ENCODE measurements around the gene PTPRJ.
"Not testable (repeated sequence)": the region's sequence is repeated elsewhere in the genome, so short reads cannot be mapped to it uniquely, and the experiment has no call there.

The PTPRJ gene

DNA sequence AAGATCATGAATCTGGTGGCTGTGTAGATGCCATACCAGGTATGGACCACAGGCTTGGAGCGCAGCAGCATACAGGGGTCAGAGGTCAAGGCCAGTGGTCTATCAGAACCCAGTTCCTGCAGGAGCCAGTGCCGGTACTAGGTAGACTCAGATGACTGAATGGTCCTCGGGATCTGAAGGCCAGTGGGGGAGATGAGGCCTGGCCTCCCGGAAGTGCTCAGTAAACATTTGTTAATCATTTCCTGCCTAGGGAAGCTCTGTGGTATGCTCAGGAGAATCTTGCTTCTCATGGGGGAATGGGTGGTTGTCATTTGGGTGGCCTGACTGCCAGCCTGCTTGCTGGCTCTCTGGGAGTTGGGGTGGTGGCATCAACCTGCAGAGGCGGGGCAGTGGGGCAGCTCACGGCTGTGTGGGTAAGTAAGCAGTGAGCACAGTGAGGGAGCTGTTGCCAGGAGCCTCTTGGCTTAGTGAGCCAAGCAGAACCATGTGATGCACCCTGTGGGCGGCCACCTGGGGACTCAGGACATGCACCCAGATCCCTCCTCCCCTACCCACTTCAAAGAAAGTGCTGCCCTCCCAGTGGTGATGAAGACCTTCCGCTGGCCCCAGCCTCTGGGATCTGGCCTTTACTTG is 33.0 kb downstream of the PTPRJ start:
- intact Hi-C loops (cut with DNase I): no loop called here
- peak in 1 of 10 donors; percentile 47 for DNase-seq

DNA sequence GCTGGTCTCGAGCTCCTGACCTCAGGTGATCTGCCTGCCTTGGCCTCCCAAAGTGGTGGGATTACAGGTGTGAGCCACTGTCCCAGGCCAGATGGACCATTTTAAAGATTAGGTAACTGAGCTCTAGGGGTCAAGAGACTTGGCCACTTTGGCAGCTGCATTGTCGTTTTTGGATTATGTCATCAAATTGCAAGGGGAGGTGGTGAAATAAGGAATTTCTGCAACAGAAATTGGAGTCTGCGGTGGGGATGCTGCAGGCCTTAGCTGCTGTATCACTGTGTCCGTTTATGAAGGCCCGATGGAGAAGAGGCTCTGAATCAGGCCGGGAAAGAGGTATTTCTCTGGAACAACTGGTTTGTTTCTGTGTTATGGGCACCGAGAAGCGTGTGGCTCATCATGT is 34.6 kb downstream of the PTPRJ start:
- no peak for DNase-seq
- intact Hi-C loops (cut with DNase I): loop anchor here (5.0 kb wide), 1 partner anchor 33 kb away; the partner anchor contains the start of gene PTPRJ

DNA sequence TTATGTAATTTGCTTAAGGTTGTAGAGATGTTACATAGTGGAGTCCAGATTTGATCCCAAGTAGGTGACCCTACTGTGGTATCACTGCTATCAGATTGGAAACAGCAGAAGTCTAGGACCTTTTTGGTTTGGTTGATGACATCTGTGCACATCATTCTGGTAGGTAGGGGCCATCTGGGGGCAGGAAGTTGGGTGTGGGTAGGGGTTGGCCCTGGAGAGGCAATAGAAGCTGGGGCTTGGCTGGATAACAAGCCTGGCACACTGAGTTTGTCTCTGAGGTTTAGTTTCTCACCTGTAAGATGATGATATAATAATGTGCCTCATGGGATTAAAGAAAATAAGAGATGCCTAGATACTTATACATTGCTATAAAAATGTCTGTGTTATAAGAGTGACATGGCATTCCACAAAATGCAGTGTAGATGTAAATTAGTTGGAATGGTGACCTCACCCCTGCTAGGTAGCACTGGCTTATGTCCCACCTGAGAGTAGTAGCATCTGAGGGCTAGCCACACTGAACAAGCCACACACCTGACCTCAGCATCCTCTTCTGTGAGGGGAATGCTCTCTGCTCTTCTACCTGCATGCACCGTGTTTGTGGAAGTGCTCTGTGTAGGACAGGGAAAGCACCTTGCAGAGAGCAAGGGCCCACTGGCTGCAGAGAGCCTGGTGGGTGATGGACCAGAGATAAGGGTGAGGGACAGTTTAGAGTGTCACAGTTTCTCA is 36.9 kb downstream of the PTPRJ start:
- peak in 1 of 10 donors; percentile 30 for DNase-seq
- intact Hi-C loops (cut with DNase I): loop anchor here (5.0 kb wide), 1 partner anchor 35 kb away; the partner anchor contains the start of gene PTPRJ

DNA sequence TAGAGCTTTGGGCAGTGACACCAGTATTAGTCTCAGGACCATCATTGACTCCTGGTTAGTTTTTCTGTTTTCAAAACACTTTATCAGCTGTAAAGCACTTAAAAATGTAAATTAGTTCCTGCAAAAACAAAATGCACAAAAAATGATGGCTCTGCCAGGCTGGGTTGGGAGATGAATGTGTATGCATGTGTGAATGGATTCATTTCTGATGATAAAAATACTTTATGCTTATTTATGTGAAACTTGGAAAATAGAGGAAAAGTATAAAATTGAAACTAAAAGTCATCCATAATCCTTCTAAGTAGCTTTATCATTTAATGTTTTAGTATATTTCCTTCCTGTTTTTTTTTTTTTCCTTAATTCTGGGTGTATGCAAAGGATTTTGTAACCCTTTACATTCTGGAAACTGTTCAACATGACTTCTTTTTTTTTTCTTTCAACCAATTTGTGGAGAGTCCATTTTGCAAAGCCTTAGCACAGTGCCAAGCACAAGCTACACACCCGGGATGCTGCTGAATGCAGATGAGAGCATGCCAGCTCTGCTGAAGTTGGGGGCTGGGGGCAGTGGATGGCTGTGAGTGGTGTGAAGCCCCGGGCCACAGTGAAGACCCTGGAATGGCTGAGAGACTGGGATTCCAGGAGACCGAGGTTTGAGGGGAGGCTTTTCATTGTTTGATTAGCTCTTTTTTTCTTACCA is 37.6 kb downstream of the PTPRJ start:
- no peak for DNase-seq
- intact Hi-C loops (cut with DNase I): loop anchor here (5.0 kb wide), 1 partner anchor 36 kb away; the partner anchor contains the start of gene PTPRJ

DNA sequence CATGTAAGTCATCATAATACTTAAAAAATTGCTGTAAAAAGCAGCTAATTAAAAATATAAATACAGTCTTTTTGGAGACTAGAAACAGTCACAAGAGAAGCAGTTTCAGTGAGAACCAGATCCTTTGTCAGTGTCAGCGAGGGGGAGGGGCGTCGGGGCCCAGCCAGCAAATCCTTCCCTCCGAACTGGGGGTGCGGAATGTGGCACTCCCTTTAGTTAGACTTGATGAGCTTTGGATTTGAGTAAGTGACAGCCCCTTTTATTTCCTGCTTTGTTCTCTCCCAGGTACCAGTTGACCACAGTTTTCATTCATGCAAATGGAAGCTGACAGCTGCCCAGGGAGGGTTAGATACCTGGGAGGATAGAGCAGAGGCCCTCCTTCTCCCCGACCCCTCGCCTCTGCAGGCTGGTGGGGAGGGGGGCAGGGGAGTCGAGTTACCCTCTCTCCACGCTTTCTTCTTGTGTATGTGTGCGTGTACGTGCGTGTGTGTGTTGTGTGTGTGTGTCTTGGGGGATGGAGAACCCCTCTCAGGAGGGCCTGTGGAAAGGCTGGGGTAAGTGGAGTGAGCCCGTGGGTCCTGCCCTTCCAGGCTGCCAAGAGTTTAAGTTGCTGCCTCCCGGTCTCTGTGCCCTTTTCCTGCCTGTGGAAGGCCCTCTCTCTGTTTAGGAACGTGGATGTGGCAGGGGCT is 38.3 kb downstream of the PTPRJ start:
- DNase-seq: peak in 2 of 10 donors; percentile 35 to 76
- intact Hi-C loops (cut with DNase I): loop anchor here (5.0 kb wide), 1 partner anchor 36 kb away; the partner anchor contains the start of gene PTPRJ

DNA sequence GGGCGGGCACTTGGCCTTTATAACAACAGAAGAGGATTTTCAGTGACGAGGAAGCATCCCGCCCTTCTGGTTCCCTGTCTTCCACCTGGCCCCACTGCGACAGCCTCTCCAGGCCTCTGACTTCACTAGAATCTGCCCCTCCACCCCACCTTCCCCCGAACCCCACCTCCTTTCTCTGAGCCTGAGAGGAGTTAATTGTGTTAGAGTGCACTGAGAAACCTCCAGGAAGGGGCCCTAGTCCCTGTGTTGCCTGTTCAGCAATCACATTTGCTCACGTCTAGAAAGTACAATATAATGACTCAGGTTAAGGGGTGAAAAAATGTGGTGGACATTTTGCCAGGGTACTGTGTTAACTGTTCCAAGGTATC is 38.8 kb downstream of the PTPRJ start:
- intact Hi-C loops (cut with DNase I): loop anchor here (5.0 kb wide), 1 partner anchor 37 kb away; the partner anchor contains the start of gene PTPRJ
- DNase-seq: no peak

DNA sequence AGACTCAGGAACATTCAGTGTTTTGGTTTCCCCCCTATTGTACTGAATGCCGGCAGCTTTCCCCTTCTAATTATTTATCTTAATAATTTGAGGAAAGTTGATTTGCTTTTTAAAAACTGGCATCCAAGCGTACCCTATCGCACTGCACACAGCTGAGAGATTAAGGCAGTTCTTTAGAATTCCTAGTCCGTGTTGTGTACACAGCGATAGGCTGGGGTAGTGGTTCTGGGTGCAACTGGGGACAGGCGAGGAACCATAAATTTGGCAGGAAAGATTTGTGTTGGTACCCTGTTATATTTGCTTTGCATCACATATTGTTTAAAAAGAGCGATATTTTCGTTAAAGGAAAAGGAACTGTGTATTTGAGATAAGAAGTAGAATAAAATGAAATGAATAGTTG is 39.2 kb downstream of the PTPRJ start:
- DNase-seq: no peak
- intact Hi-C loops (cut with DNase I): loop anchor here (5.0 kb wide), 1 partner anchor 37 kb away; the partner anchor contains the start of gene PTPRJ

DNA sequence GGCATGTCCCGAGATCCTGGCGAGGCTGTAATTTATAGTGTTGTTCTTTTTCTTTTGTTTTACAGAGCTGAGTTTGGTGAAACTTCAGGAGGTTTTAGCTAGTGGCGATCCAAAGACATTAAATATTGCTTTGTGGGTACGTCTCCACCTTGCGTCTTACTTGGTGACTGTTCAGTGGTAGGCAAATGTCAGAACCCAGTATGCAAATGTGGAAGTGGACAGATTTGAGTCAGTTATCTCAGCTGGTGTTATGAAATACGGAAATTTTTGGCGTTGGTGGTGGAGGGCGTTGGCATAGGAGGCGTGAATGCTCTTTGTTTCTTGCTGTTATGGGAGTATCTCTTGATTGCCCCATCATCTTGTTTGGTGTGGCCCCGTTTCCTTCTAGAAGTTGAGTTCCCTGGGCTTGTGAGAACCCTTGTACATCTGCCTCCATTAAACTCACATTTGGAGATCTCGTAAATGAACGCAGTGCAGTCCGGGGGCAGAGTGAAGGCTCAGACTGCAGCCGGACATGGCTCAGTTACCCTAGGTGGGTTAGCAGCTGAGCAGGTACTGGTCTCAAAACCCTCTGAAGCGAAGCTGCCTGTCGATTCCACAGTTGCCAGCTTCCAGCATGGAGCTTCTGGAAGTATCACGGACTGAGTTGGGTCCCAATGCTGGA is 39.9 kb downstream of the PTPRJ start:
- intact Hi-C loops (cut with DNase I): no loop called here
- DNase-seq: peak in 1 of 10 donors; percentile 58

DNA sequence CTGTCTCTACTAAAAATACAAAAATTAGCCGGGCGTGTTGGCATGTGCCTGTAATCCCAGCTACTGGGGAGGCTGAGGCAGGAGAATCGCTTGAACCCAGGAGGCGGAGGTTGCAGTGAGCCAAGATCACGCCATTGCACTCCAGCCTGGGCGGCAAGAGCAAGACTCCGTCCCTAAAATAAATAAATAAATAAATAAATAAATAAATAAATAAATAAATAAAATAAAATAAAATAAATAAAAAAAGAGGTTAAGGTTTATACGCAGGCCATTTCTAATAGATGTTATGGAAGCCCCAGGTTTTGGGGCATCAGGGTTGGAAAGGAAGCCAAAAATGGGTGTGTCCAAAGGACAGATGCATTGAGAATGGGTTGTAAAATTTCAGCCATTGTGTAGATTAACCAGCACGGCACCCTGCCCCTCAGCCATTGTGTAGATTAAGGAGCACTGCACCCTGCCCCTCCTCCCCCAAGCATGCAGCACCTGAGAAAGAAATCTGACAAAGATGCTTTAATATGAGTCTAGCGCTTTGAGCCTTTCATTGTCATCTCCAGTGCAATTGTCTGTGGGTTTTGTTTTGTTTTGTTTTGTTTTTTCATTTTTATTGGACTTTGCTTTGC is 41.0 kb downstream of the PTPRJ start:
- intact Hi-C loops (cut with DNase I): not testable (repeated sequence)
- DNase-seq: peak in 1 of 10 donors; percentile 16

DNA sequence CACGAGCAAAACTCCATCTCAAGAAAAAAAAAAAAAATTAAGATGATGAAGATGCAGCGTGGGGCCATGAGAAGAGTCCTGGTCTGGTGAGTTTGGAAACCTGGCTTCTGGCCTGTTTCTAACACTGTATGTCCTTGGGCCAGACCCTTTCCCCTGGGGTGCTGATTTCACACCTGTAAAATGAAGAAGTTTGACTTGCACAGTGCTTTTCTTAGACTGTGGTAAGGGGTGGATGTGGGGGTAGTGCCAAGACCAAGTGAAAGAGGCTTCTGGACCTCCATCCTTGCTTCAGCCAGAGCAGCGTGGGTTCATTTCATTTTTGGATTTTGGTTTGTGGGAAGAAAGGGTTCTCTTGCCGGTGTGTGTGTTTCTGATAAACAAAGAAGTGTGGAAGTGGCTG is 42.1 kb downstream of the PTPRJ start:
- intact Hi-C loops (cut with DNase I): no loop called here
- no peak for DNase-seq

DNA sequence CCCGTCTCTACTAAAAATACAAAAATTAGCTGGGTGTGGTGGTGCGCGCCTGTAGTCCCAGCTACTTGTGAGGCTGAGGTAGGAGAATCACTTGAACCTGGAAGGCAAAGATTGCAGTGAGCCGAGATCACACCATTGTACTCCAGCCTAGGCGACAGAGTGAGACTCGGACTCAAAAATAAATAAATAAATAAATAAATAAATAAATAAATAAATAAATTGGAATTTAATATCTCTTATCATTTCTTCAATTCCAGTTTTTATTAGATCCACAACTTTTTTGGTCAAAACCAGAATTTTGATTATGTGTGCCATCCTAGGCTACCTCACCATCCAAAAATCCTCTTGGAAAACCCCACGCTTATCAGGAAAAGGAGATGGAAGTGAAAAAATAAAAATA is 43.2 kb downstream of the PTPRJ start:
- intact Hi-C loops (cut with DNase I): not testable (repeated sequence)

DNA sequence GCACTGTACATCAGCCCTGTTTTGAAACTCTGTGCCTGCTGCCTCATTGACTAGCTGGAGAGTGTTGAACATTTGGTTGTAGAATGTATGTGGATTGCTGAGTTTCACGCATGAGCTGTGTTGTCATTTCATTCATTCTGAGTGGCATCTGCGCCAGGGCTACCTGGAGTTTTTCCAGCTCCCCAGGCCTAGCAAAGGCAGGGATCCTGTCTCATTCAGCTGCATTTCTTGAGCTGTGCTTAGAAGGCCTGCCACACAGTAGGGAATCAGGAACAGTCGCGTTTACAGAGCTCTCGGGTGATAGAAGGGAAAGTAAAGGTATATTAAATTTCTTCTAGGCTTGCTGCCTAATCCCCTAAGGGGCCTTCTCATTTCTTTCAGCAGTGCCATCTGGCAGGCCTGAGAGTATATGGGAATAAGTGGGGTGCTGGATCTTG is 44.3 kb downstream of the PTPRJ start:
- intact Hi-C loops (cut with DNase I): no loop called here
- peak in 2 of 10 donors; percentile 37 to 75 for DNase-seq

More for the DNA sequence above, 43.2 kb downstream of the PTPRJ start:
- peak in 1 of 10 donors; percentile 19 for DNase-seq

DNA sequence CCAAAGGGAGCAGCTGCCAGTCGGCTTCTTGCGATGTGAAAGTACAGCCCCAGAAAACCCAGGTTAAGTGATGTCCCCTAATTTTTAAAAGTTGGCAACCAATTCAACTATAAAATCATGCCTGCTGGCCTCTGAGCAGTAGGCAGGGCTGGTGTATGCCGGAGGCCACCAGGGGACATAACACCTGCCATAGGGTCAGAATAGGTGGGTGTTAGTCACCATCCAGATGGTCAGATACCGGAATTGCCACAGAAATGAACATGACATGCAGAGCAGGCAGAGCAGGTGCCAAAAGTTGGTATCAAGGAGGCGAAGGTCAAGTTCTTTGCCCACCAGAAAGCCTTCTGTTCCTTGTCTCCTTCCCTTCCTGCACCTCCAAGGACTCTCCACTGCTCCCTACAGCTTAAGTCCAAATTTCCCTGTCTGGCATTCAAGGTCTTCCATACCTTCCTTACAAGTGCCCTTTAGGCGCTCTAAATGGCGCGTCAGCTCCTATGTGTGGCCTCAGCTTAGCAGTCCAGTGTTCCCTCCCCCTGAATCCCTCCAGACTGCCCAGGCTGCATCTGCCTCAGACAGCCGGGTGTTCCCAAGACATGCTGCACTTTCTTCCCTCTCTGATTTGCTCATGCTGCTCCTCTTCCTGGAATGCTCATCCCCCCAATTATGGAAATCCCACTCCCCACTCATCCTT is 45.1 kb downstream of the PTPRJ start:
- intact Hi-C loops (cut with DNase I): no loop called here
- DNase-seq: peak in 1 of 10 donors; percentile 77

DNA sequence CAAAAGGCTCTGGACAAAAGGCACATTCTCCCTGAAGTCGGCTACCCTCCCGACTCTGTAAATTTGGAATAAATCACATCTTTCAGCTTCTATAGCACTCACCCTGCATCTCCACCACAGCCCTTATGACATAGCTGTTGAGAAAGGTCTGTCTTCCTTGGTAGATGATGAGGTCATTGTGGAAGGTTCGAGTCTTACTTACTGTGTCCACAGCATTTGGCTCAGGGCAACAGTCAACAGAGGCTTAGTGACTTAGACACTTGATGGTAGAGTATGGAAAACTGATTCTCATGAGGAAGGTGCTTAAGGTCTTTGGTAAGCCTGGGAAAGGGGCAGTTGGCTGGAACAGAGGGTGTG is 45.6 kb downstream of the PTPRJ start:
- DNase-seq: peak in 1 of 10 donors; percentile 4
- intact Hi-C loops (cut with DNase I): no loop called here

DNA sequence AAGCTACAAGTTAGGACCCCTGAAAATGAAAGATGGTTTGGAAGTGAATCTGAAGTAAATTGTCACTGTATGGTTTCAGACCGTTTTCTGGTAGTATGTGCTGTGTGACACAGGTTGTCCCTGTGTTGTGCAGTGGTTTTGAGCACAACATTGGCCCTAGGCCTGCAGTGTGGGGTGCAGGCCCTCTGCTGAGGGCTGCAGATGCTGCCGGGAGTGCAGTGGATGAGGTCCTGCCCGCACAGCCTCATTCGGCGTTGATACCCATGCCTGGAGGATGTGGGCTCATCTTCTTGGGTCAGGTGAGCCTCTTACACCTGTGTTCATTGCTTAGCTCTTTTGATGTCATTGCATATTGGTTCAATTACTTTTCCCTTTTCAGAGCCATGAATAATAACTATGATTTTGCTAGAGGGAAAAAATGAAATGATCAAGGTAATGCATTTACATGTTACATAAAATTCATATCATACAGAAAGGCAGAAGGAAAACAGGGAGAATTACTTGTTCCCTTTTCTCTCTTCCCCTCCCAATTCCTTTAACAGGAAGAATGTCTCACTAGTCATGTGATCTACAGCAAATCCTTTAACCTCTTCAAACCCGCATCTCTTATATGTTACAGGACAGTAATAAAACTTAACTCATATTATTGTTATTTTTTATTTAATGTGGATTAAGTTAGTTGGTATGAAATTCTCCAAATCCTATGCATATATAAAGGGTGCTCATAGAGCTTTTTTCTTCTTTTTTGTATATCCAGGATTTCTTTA is 48.7 kb downstream of the PTPRJ start:
- DNase-seq: peak in 1 of 10 donors; percentile 87

DNA sequence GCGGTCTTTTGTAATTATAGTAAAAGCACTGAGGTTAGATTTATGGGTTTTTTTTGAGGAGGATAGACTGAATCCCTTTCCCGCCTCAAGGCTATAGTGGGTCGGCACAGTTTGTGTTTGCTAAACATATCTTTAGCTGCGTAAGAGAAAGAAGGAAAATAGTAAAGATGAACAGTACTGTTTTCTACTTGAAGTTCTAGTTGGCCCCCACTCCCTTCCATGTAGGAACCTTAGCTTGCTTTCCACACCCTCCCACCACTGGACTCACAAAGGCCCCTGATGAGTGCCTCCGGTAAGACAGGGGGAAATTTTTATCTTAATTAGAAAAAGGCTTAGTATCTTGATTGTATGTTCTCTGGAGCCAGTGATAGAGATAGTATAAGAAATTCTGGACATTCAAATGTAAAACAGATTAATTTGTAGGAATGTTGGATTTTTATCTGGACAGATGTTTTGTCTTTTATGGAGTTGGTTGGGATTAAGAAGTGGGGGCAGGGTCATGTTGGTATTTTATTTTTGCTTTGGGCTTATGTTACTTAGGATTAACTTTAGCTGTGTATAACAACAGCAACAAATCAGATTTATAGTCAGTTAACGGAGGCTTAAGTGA is 49.4 kb downstream of the PTPRJ start:
- intact Hi-C loops (cut with DNase I): loop anchor here (5.0 kb wide), 1 partner anchor 47 kb away; the partner anchor contains the start of gene PTPRJ
- DNase-seq: no peak

More for the DNA sequence above, 48.7 kb downstream of the PTPRJ start:
- intact Hi-C loops (cut with DNase I): no loop called here

DNA sequence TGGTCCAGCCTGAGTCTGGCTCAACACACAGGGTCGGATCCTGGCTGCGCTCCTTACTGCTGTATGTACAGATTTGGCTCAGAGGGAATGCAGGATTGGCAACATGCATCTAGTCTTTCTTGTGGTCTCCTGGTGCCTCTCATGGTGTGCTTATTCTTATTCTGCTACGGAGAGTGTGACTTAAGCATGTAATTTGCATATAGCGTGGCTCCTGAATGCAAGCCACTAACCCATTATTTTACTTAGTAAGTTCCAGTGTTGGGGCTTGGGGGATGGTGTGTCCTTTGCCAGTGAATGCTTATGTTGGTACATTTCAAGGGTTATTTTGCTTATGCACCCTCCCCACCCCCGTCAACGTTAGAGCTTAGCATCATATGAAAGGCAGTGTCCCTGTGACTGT is 51.2 kb downstream of the PTPRJ start:
- intact Hi-C loops (cut with DNase I): loop anchor here (5.0 kb wide), 1 partner anchor 49 kb away; the partner anchor contains the start of gene PTPRJ
- DNase-seq: no peak

Measured in posterior cingulate gyrus (tissue), 11 donors.